ENCODE data around the gene SIGLEC9. TPM values are rescaled to one million over a fixed set of nuclear protein-coding genes. Genes with fewer than 3 reads are reported as not detected.
A peak's percentile ranks its signal among the peaks of the same experiment; 100 is the strongest.

The SIGLEC9 gene
- total and polyA plus RNA-seq, 8 donors = 0.63 to 46.5 (median 1.4) TPM

DNA sequence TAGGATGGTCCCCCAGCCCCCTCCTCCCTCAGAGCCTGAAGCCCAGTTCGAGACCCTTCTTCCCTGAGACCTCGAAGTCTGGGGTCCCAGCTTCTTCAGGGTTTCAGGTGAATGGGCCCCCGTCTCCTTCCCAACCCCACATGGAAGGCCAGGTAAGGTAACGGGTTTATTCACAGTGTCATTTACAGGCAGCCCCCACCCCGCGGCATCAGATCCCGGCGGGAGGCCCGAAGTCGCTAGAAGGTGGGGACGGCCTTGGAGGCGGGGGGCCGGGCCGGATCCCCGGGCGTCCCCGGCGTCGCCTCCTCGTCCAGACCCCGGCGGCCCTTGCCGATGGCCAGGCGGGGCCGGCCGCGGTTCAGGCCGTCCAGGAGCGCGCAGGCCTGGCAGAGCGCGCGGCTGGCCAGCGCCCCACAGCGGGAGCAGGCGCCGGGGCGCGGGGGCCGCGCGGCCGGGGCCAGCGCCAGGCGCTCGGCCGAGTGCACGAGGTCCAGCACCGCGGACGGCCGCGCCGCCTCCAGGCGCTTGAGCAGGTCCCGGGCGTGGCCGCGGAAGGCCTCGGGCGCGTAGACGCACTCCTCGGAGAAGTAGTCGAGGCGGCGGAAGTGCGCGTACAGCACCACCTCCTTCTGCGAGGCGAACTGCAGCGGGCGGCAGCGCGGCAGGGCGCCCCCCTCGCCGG, 26.2 kb upstream of the SIGLEC9 start:
- DNase-seq = peak in 3 of 4 donors; percentile 54 to 90 (median 62)
- Histone ChIP-seq H3K36me3 (peaks cover 0 to 51% of the 10 kb centered on the region in 2 donors), H3K4me3 (no peak overlapping the region), H3K4me1 (peaks cover 0 to 23% of the 10 kb centered on the region in 2 donors), H3K27ac (no peak overlapping the region), H3K9me3 (no peaks in the 10 kb centered on the region), H3K27me3 (no peaks in the 10 kb centered on the region)
- ATAC-seq = peak; percentile 78
- TF ChIP-seq, protein P1, sequence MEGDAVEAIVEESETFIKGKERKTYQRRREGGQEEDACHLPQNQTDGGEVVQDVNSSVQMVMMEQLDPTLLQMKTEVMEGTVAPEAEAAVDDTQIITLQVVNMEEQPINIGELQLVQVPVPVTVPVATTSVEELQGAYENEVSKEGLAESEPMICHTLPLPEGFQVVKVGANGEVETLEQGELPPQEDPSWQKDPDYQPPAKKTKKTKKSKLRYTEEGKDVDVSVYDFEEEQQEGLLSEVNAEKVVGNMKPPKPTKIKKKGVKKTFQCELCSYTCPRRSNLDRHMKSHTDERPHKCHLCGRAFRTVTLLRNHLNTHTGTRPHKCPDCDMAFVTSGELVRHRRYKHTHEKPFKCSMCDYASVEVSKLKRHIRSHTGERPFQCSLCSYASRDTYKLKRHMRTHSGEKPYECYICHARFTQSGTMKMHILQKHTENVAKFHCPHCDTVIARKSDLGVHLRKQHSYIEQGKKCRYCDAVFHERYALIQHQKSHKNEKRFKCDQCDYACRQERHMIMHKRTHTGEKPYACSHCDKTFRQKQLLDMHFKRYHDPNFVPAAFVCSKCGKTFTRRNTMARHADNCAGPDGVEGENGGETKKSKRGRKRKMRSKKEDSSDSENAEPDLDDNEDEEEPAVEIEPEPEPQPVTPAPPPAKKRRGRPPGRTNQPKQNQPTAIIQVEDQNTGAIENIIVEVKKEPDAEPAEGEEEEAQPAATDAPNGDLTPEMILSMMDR (IDR thresholded peaks at IDR 0.05) = no peak
- intact Hi-C loops (cut with DNase I) = no loop called here

DNA sequence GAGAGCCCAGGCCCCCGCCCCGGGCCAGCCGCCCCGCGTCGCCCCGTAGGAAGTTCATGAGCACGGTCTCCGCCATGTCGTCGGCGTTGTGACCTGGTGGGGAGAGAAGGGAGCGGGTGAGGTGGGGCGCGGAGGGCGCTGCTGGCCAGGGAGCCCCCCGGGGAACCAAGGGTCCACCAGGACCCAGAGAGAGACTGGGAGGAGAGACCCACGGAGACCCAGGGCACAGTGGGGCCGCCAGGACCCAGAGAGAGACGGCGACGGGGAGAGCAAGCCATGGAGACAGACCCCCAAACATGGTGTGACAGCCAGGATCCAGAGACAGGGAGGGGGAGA, 25.7 kb upstream of the SIGLEC9 start:
- TF ChIP-seq, protein P1 (IDR thresholded peaks at IDR 0.05) = no peak
- peaks cover 0 to 23% of the 10 kb centered on the region in 2 donors for H3K4me1 ChIP-seq
- intact Hi-C loops (cut with DNase I) = no loop called here
- H3K9me3 ChIP-seq = no peaks in the 10 kb centered on the region
- DNase-seq (no peak), ATAC-seq (no peak)
- peaks cover 0 to 56% of the 10 kb centered on the region in 2 donors for H3K36me3 ChIP-seq
- no peak overlapping the region for H3K4me3 ChIP-seq
- no peaks in the 10 kb centered on the region for H3K27me3 ChIP-seq
- H3K27ac ChIP-seq = no peak overlapping the region

DNA sequence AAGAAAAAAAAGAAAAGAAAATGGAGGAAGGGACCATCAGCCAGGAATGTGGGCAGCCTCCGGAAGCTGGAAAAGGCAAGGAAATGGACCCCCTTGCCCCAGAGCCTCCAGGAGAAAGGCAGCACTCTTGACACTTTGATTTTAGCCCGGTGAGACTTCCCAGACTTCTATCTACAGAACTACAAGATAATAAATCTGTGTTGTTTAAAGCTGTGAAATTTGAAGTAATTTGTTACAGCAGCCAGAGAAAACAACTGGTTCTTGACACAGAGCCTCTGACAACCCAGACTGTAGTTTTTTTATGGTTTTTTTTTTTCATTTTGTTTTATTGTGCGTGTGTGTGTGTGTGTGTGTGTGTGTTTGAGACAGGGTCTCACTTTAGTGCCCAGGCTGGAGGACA, 24.1 kb upstream of the SIGLEC9 start:
- TF ChIP-seq, protein P1 (IDR thresholded peaks at IDR 0.05) = no peak
- Histone ChIP-seq H3K27me3 (no peaks in the 10 kb centered on the region), H3K36me3 (peaks cover 0 to 66% of the 10 kb centered on the region in 2 donors), H3K4me3 (no peak overlapping the region), H3K9me3 (no peaks in the 10 kb centered on the region), H3K27ac (no peak overlapping the region), H3K4me1 (peaks cover 0 to 24% of the 10 kb centered on the region in 2 donors)
- no peak for DNase-seq
- intact Hi-C loops (cut with DNase I) = no loop called here
- no peak for ATAC-seq

DNA sequence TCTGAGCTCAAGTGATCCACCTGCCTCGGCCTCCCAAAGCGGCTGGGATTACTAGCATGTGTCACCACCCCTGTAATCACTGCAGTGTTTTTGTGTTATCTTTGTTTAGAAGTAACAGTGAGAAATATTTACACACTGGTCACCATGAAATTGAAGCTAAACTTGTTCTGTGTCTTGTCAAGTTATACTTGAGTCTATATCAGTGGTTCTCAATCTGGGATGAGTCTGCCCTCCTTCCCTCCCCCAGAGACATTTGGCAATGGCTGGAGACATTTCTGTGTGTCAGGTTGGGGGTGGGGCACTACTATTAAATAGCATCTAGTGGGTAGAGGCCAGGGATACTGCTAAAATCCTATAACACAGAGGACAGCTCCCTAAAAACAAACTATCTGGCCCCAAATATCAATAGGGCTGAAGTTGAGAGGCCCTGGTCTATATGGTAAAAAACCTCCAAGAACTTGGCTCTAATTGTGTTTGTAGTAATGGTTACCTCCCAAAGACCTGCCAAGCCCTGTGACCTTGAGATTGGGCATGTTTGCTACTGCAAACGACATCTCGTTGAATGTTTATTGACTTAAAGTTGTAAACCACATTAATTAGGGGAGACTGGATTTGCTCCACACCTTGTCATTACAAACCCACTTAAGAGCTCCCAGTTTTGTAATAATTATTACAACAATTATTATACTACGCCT, 23.4 kb upstream of the SIGLEC9 start:
- no peaks in the 10 kb centered on the region for H3K9me3 ChIP-seq
- H3K4me3 ChIP-seq = no peak overlapping the region
- intact Hi-C loops (cut with DNase I) = no loop called here
- DNase-seq (no peak), ATAC-seq (no peak)
- no peak overlapping the region for H3K27ac ChIP-seq
- TF ChIP-seq, protein P1 (IDR thresholded peaks at IDR 0.05) = no peak
- H3K36me3 ChIP-seq = peaks cover 0 to 66% of the 10 kb centered on the region in 2 donors
- no peaks in the 10 kb centered on the region for H3K27me3 ChIP-seq
- peaks cover 0 to 25% of the 10 kb centered on the region in 2 donors for H3K4me1 ChIP-seq

DNA sequence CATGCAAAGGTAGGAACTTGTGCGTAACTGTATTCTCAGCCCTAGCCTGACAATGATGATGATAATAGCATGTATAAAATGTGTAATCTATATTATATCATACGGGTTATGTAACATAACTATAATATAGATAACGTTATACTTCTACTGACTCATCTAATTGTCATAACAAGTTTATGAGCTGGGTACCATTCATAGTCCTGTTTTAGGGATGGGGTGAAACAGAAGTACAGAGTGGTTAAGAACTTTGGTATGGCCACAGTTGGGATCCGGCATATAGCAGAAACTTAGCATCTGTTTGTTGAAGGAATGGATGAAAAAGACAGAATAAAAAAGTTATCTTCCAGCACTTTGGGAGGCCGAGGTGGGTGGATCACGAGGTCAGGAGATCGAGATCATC, 21.7 kb upstream of the SIGLEC9 start:
- H3K4me3 ChIP-seq = no peak overlapping the region
- H3K4me1 ChIP-seq = peaks cover 7 to 33% of the 10 kb centered on the region in 2 donors
- ATAC-seq = no peak
- no peak for DNase-seq
- TF ChIP-seq, protein P1 (IDR thresholded peaks at IDR 0.05) = no peak
- intact Hi-C loops (cut with DNase I) = no loop called here
- H3K36me3 ChIP-seq = peaks cover 0 to 63% of the 10 kb centered on the region in 2 donors
- no peak overlapping the region for H3K27ac ChIP-seq
- H3K9me3 ChIP-seq = no peaks in the 10 kb centered on the region
- no peaks in the 10 kb centered on the region for H3K27me3 ChIP-seq

Data from left lung (tissue), 10 donors.